Measurements from ENCODE around the gene COL5A2. TPM values are rescaled to one million over a fixed set of nuclear protein-coding genes. Genes with fewer than 3 reads are reported as not detected.

The COL5A2 gene
- total and polyA plus RNA-seq, 4 donors = 3.2 to 83.5 (median 9.1) TPM

DNA sequence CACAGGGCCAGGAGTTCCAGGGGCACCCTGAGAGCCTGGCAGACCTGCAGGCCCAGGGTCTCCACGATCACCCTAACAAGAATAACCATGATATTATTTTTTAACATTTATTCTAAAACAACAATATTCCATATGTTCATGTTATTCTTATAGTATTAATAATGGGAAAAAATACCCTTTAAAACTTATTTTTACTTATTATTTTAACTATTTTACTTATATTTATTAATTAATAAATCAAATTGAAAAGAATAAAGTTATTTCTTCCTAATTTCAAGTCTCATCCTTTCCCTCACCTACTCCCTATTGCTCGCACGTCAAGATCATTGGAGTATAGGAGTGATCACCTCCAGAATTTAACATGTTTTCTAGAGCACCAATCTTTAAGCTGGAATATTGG is 133.7 kb downstream of the COL5A2 start:
- Histone ChIP-seq H3K36me3 (ENCODE audit: control insufficient read depth in 4 of 4, insufficient read depth in 3 of 4, low read depth in 1 of 4, low read length in 3 of 4) (peaks cover 0 to 6% (median 3%) of the 10 kb centered on the region in 4 donors), H3K27me3 (ENCODE audit: control insufficient read depth in 4 of 4, insufficient read depth in 4 of 4, low read length in 3 of 4) (no peaks in the 10 kb centered on the region), H3K27ac (ENCODE audit: low read depth in 1 of 2, low read length in 2 of 2) (no peak overlapping the region), H3K4me1 (ENCODE audit: control insufficient read depth in 4 of 4, insufficient read depth in 4 of 4, low read length in 3 of 4) (peaks cover 0 to 2% (median 0%) of the 10 kb centered on the region in 4 donors), H3K4me3 (ENCODE audit: low read depth in 1 of 3, low read length in 3 of 3) (no peak overlapping the region), H3K9me3 (ENCODE audit: control insufficient read depth in 4 of 4, low read length in 3 of 4) (no peaks in the 10 kb centered on the region), H3K9ac (ENCODE audit: low read depth in 1 of 2, low read length in 2 of 2) (no peak overlapping the region)
- no peak for DNase-seq (ENCODE audit: low spot score)
- TF ChIP-seq YY1 (IDR thresholded peaks at IDR 0.05) (no peak), NR2F2 (IDR thresholded peaks at IDR 0.05) (no peak)
- 96% methylated on average over 3 of the region's 3 CpGs for WGBS

DNA sequence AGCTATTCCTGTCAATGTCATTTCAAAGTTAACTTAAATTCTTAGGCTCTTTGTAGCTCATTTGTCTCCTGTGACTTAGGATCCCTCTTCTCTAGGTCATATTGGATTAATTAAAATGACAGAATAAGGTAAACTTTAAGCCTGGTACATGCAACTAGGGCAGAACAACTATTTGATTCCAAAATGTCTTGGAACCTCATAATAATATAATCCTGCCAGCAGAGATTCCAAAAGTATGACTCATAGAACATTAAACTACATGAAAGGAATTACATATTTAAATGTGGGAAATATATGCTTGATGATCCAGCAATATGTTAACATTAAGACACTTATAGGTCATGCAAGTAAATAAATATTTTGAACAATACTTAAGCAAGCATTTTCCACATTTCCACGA is 142.0 kb downstream of the COL5A2 start:
- Histone ChIP-seq H3K9me3 (ENCODE audit: control insufficient read depth in 4 of 4, low read length in 3 of 4) (no peaks in the 10 kb centered on the region), H3K9ac (ENCODE audit: low read depth in 1 of 2, low read length in 2 of 2) (no peak overlapping the region), H3K4me1 (ENCODE audit: control insufficient read depth in 4 of 4, insufficient read depth in 4 of 4, low read length in 3 of 4) (no peaks in the 10 kb centered on the region), H3K4me3 (ENCODE audit: low read depth in 1 of 3, low read length in 3 of 3) (no peak overlapping the region), H3K27me3 (ENCODE audit: control insufficient read depth in 4 of 4, insufficient read depth in 4 of 4, low read length in 3 of 4) (no peaks in the 10 kb centered on the region), H3K36me3 (ENCODE audit: control insufficient read depth in 4 of 4, insufficient read depth in 3 of 4, low read depth in 1 of 4, low read length in 3 of 4) (peaks cover 0 to 12% (median 4%) of the 10 kb centered on the region in 4 donors), H3K27ac (ENCODE audit: low read depth in 1 of 2, low read length in 2 of 2) (no peak overlapping the region)
- TF ChIP-seq YY1 (IDR thresholded peaks at IDR 0.05) (no peak), HNF4A (conservative IDR thresholded peaks at IDR 0.05) (no peak), EGR1 (IDR thresholded peaks at IDR 0.05; ENCODE audit: low read depth in 2 of 2) (no peak), FOXA1 (IDR thresholded peaks at IDR 0.05) (no peak), NR2F2 (IDR thresholded peaks at IDR 0.05) (no peak), RAD21 (IDR thresholded peaks at IDR 0.05) (no peak), GABPA (IDR thresholded peaks at IDR 0.05 in 1 of 2, conservative IDR thresholded peaks at IDR 0.05 in 1 of 2) (no peak), FOXA2 (IDR thresholded peaks at IDR 0.05) (no peak), JUND (IDR thresholded peaks at IDR 0.05) (no peak), RXRA (IDR thresholded peaks at IDR 0.05) (no peak), SP1 (IDR thresholded peaks at IDR 0.05) (no peak)
- TF ChIP-seq, protein P1, sequence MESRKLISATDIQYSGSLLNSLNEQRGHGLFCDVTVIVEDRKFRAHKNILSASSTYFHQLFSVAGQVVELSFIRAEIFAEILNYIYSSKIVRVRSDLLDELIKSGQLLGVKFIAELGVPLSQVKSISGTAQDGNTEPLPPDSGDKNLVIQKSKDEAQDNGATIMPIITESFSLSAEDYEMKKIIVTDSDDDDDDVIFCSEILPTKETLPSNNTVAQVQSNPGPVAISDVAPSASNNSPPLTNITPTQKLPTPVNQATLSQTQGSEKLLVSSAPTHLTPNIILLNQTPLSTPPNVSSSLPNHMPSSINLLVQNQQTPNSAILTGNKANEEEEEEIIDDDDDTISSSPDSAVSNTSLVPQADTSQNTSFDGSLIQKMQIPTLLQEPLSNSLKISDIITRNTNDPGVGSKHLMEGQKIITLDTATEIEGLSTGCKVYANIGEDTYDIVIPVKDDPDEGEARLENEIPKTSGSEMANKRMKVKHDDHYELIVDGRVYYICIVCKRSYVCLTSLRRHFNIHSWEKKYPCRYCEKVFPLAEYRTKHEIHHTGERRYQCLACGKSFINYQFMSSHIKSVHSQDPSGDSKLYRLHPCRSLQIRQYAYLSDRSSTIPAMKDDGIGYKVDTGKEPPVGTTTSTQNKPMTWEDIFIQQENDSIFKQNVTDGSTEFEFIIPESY (IDR thresholded peaks at IDR 0.05) = no peak
- TF ChIP-seq, protein P2, sequence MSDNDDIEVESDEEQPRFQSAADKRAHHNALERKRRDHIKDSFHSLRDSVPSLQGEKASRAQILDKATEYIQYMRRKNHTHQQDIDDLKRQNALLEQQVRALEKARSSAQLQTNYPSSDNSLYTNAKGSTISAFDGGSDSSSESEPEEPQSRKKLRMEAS (IDR thresholded peaks at IDR 0.05) = no peak
- TF ChIP-seq, protein P3, sequence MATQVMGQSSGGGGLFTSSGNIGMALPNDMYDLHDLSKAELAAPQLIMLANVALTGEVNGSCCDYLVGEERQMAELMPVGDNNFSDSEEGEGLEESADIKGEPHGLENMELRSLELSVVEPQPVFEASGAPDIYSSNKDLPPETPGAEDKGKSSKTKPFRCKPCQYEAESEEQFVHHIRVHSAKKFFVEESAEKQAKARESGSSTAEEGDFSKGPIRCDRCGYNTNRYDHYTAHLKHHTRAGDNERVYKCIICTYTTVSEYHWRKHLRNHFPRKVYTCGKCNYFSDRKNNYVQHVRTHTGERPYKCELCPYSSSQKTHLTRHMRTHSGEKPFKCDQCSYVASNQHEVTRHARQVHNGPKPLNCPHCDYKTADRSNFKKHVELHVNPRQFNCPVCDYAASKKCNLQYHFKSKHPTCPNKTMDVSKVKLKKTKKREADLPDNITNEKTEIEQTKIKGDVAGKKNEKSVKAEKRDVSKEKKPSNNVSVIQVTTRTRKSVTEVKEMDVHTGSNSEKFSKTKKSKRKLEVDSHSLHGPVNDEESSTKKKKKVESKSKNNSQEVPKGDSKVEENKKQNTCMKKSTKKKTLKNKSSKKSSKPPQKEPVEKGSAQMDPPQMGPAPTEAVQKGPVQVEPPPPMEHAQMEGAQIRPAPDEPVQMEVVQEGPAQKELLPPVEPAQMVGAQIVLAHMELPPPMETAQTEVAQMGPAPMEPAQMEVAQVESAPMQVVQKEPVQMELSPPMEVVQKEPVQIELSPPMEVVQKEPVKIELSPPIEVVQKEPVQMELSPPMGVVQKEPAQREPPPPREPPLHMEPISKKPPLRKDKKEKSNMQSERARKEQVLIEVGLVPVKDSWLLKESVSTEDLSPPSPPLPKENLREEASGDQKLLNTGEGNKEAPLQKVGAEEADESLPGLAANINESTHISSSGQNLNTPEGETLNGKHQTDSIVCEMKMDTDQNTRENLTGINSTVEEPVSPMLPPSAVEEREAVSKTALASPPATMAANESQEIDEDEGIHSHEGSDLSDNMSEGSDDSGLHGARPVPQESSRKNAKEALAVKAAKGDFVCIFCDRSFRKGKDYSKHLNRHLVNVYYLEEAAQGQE (IDR thresholded peaks at IDR 0.05) = no peak
- TF ChIP-seq, protein P4, sequence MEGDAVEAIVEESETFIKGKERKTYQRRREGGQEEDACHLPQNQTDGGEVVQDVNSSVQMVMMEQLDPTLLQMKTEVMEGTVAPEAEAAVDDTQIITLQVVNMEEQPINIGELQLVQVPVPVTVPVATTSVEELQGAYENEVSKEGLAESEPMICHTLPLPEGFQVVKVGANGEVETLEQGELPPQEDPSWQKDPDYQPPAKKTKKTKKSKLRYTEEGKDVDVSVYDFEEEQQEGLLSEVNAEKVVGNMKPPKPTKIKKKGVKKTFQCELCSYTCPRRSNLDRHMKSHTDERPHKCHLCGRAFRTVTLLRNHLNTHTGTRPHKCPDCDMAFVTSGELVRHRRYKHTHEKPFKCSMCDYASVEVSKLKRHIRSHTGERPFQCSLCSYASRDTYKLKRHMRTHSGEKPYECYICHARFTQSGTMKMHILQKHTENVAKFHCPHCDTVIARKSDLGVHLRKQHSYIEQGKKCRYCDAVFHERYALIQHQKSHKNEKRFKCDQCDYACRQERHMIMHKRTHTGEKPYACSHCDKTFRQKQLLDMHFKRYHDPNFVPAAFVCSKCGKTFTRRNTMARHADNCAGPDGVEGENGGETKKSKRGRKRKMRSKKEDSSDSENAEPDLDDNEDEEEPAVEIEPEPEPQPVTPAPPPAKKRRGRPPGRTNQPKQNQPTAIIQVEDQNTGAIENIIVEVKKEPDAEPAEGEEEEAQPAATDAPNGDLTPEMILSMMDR (IDR thresholded peaks at IDR 0.05; ENCODE audit: low read depth, low read length, missing input control) = no peak
- TF ChIP-seq, protein P5, sequence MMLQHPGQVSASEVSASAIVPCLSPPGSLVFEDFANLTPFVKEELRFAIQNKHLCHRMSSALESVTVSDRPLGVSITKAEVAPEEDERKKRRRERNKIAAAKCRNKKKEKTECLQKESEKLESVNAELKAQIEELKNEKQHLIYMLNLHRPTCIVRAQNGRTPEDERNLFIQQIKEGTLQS (IDR thresholded peaks at IDR 0.05) = no peak
- 94% methylated on average over 1 of the region's 1 CpG for WGBS
- no peak for DNase-seq (ENCODE audit: low spot score)
